ENCODE results near the gene FBXL19. TPM values are rescaled to one million over a fixed set of nuclear protein-coding genes. Genes with fewer than 3 reads are reported as not detected.

Gene FBXL19
- total RNA-seq (2022; extraction: Qiagen RNA extraction; ENCODE audit: low read depth) = 11.6 to 23.8 TPM (median 19.2 TPM) in 5 replicates

GRCh38 chr16:30923554-30924075 lies at the start of gene FBXL19:
TSS of gene FBXL19 (plus strand) at chr16:30923572. CDS start at chr16:30925755, 2,183 bp downstream.

GRCh38 chr16:30893744-30894539 lies 29.4 kb upstream of the FBXL19 start, which contains the start of gene BCL7C:
TSS of gene BCL7C (minus strand) at chr16:30894077. CDS start at chr16:30893944, 133 bp downstream.

GRCh38 chr16:30896261-30896888 lies 27.0 kb upstream of the FBXL19 start, which contains the start of gene CTF1:
TSS of gene CTF1 (plus strand) at chr16:30896614. CDS start at chr16:30896644, 30 bp downstream.

DNA sequence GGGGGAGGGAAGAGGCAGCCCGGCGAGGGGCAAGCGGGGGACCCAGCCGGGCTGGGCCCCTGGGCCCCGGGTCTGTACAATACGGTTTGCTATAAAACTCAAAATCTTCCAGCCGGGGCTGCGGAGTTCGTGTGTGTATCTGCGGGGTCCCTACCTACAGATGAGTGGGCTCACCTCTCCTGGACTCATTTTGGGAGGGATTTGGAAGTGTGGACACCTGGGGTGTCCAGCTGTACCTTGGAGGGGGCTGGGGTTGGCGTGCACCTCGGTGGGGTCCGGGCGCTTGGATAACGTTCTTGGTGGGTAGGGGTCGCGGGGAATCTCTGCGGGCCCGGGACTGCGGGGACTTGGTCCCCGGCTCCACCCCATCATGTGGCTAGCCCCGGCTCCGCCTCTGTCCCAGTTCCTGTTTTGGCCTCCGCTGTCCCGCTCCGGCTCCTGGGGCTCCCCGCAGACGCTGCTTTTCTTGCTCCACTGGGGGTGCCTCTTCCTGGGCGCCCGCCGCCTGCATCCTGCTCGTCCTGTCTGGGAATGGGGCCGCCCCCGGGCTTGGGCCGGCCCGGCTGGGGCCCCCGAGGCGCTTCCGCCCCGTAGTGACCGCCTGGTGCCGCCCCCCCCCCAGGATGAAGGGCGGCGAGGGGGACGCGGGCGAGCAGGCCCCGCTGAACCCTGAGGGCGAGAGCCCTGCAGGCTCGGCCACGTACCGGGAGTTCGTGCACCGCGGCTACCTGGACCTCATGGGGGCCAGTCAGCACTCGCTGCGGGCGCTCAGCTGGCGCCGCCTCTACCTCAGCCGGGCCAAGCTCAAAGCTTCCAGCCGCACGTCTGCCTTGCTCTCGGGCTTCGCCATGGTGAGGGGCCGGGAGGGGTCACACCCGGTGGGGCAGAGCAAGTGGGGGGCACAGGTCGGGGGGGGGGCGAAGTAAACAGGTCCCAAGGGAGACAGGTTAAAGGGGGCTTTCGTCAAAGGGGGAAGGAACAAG lies 25.6 kb downstream of the FBXL19 start, which contains the start of gene ORAI3:
TSS of gene ORAI3 (plus strand) at position 402 of the 983 bp plus-strand sequence. CDS start at position 624, 222 bp downstream.

GRCh38 chr16:30957456-30958174 lies 34.2 kb downstream of the FBXL19 start, which contains the start of gene SETD1A:
TSS of gene SETD1A (plus strand) at chr16:30957754. CDS start at chr16:30958732, 978 bp downstream.

GRCh38 chr16:30984669-30985400 lies 61.5 kb downstream of the FBXL19 start, which contains the start of gene HSD3B7:
TSS of gene HSD3B7 (plus strand) at chr16:30985207. CDS start at chr16:30985659, 452 bp downstream.

Other genes starting within 250 kb of the FBXL19 start
- 9.9 to 28.4 TPM (median 21.7 TPM) in 5 replicates for gene SRCAP, start 224.4 kb upstream of the FBXL19 start, total RNA-seq (2022; extraction: Qiagen RNA extraction; ENCODE audit: low read depth)
- gene PHKG2, start 175.1 kb upstream of the FBXL19 start, total RNA-seq (2022; extraction: Qiagen RNA extraction; ENCODE audit: low read depth) = 16.5 to 27.8 TPM (median 22.1 TPM) in 5 replicates
- gene CFAP119, start 161.5 kb upstream of the FBXL19 start, total RNA-seq (2022; extraction: Qiagen RNA extraction; ENCODE audit: low read depth) = 6.2 to 9.6 TPM (median 6.7 TPM) in 5 replicates
- gene RNF40, start 161.2 kb upstream of the FBXL19 start, total RNA-seq (2022; extraction: Qiagen RNA extraction; ENCODE audit: low read depth) = 67.9 to 91.6 TPM (median 78.8 TPM) in 5 replicates
- 15.7 to 19.3 TPM (median 17.4 TPM) in 5 replicates for gene ZNF629, start 136.4 kb upstream of the FBXL19 start, total RNA-seq (2022; extraction: Qiagen RNA extraction; ENCODE audit: low read depth)
- 26.5 to 41.9 TPM (median 38.4 TPM) in 5 replicates for gene BCL7C, start 29.5 kb upstream of the FBXL19 start, total RNA-seq (2022; extraction: Qiagen RNA extraction; ENCODE audit: low read depth)
- 0.08 to 0.23 TPM (median 0.16 TPM) in 4 of 5 replicates, not detected in the other for gene CTF1, start 27.0 kb upstream of the FBXL19 start, total RNA-seq (2022; extraction: Qiagen RNA extraction; ENCODE audit: low read depth)
- gene ORAI3, start 25.5 kb downstream of the FBXL19 start, total RNA-seq (2022; extraction: Qiagen RNA extraction; ENCODE audit: low read depth) = 9.1 to 16.9 TPM (median 13.9 TPM) in 5 replicates
- 16.7 to 23.8 TPM (median 21.6 TPM) in 5 replicates for gene SETD1A, start 34.2 kb downstream of the FBXL19 start, total RNA-seq (2022; extraction: Qiagen RNA extraction; ENCODE audit: low read depth)
- gene HSD3B7, start 61.6 kb downstream of the FBXL19 start, total RNA-seq (2022; extraction: Qiagen RNA extraction; ENCODE audit: low read depth) = 11.4 to 17.0 TPM (median 13.8 TPM) in 5 replicates
- gene STX1B, start 87.1 kb downstream of the FBXL19 start, total RNA-seq (2022; extraction: Qiagen RNA extraction; ENCODE audit: low read depth) = 1.5 to 2.1 TPM (median 1.5 TPM) in 5 replicates
- 62.9 to 80.5 TPM (median 68.1 TPM) in 5 replicates for gene STX4, start 110.0 kb downstream of the FBXL19 start, total RNA-seq (2022; extraction: Qiagen RNA extraction; ENCODE audit: low read depth)
- 11.0 to 20.6 TPM (median 18.0 TPM) in 5 replicates for gene ZNF668, start 150.7 kb downstream of the FBXL19 start, total RNA-seq (2022; extraction: Qiagen RNA extraction; ENCODE audit: low read depth)
- gene ZNF646, start 150.8 kb downstream of the FBXL19 start, total RNA-seq (2022; extraction: Qiagen RNA extraction; ENCODE audit: low read depth) = 8.7 to 11.9 TPM (median 9.7 TPM) in 5 replicates
- gene PRSS53, start 165.4 kb downstream of the FBXL19 start, total RNA-seq (2022; extraction: Qiagen RNA extraction; ENCODE audit: low read depth) = 0.61 to 1.4 TPM (median 1.1 TPM) in 5 replicates
- gene VKORC1, start 171.2 kb downstream of the FBXL19 start, total RNA-seq (2022; extraction: Qiagen RNA extraction; ENCODE audit: low read depth) = 101 to 142 TPM (median 140 TPM) in 5 replicates
- gene BCKDK, start 184.8 kb downstream of the FBXL19 start, total RNA-seq (2022; extraction: Qiagen RNA extraction; ENCODE audit: low read depth) = 34.4 to 51.3 TPM (median 45.9 TPM) in 5 replicates
- 33.3 to 40.2 TPM (median 36.9 TPM) in 5 replicates for gene KAT8, start 194.1 kb downstream of the FBXL19 start, total RNA-seq (2022; extraction: Qiagen RNA extraction; ENCODE audit: low read depth)
- 0.26 to 0.91 TPM (median 0.28 TPM) in 5 replicates for gene PRSS8, start 212.2 kb downstream of the FBXL19 start, total RNA-seq (2022; extraction: Qiagen RNA extraction; ENCODE audit: low read depth)
- gene PRSS36, start 226.5 kb downstream of the FBXL19 start, total RNA-seq (2022; extraction: Qiagen RNA extraction; ENCODE audit: low read depth) = 0.29 to 1.2 TPM (median 0.65 TPM) in 5 replicates